Mononuclear cell (primary cell): ENCODE data around the gene FGF10. TPM values are rescaled to one million over a fixed set of nuclear protein-coding genes. Genes with fewer than 3 reads are reported as not detected.

ENCODE experiments used
- H3K27me3 ChIP-seq: 2 replicates; pipeline ENCODE4 v1.6.0; 2011; ENCODE audit warnings: low read length, control low read depth; ENCODE audit not compliant: insufficient read depth
- H3K4me1 ChIP-seq: 2 replicates; pipeline ENCODE4 v1.5.1; 2011; ENCODE audit warnings: mild to moderate bottlenecking, low read length, control low read depth; ENCODE audit not compliant: insufficient read depth
- H3K4me3 ChIP-seq: 2 replicates; pipeline ENCODE4 v1.5.1; 2011; ENCODE audit warnings: mild to moderate bottlenecking, low read length, moderate library complexity
- H3K9me3 ChIP-seq: 2 replicates; pipeline ENCODE4 v1.5.1; 2011; ENCODE audit warnings: low read depth, mild to moderate bottlenecking, control low read depth, low read length
- total RNA-seq: library from RNA; depleted of rRNA; stranded (reverse); fragments of >200 nt; gene quantifications from one replicate; pipeline ENCODE4 v1.2.3, GENCODE V29; 2012

FGF10 gene
- total RNA-seq, 1 donor: not detected

DNA sequence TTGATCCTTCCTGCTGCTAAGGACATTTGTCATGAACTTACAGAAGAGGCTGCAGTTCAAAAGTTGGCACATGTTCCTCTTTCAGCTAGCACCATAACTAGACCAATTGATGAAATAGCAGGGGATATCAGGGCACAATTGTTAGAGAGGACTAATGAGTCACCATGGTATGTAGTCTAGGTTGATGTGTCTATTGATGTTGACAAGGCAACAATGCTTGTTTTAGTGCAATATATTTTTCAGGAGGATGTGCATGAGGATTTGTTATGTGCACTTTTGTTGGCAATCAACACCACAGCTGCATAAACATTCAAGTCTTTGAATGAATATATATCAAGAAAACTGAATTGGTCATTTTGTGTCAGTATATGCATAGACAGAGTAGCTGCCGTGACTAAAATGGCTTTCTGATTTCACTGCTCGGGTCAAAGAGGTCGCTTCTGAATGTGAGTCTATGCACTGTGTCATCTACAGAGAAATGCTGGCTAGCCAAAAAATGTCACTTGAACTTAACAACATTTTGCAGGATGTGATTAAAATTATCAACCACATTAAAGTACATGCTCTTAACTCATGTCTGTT is 68.0 kb downstream of the FGF10 start:
- Histone ChIP-seq H3K4me1 (no peaks in the 10 kb centered on the region), H3K9me3 (no peaks in the 10 kb centered on the region), H3K4me3 (no peak overlapping the region), H3K27me3 (no peaks in the 10 kb centered on the region)

DNA sequence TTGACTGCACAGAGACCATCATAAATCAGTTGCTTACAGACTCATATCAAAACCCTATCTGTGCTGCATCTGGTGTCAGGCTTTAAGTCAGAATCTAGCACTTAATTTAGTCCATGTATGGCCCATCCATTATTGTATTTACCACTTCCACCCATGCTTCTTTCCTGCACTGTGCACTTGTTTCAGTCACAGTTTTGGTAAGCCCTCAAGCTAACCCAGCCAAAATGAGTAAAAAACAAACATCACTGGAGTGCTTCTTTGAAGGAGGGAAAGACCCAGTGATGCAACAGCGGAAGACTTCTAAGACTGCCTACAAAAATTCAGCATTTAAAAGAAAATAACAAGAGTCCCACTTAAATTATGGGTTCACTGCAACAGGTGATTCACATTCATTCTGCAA is 69.0 kb downstream of the FGF10 start:
- Histone ChIP-seq H3K4me1 (no peaks in the 10 kb centered on the region), H3K4me3 (no peak overlapping the region), H3K27me3 (no peaks in the 10 kb centered on the region), H3K9me3 (no peaks in the 10 kb centered on the region)

DNA sequence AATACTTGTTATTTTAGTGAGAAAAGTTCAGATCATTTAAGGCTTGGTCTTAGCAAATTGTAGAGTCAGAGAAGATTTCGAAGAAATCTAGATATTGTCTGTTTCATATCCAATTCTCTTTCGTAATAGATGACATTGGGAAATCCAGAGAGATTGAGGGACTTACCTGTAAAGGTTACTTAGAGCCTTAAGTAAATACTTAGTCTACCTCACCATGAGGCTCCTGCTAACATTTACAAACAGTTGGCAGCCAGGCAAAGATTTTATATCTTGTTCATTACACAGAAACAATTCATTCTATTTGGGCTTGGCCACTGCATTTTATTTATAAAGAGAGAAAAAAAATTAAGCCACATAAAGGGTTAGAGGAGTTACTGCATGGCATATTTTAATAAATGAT is 70.3 kb downstream of the FGF10 start:
- Histone ChIP-seq H3K9me3 (no peaks in the 10 kb centered on the region), H3K4me1 (no peaks in the 10 kb centered on the region), H3K27me3 (no peaks in the 10 kb centered on the region), H3K4me3 (no peak overlapping the region)

DNA sequence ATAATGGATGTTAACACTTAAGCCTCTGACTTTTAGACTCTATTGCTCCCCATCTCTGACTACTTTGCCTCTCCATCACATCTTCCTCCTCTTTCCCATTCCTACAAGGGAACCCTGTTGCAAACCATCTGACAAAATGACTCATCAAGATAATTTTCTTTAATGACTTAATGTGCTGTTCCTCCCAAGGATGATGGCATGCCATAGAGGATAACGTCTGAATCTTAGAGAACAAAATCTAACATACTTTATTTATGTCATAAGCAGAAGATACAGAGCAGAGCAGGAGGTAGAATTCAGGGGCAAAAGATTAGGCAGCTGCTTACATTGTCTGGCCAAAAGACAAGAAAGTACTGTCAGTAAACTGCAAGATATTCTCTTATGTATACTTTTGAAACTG is 76.8 kb downstream of the FGF10 start:
- Histone ChIP-seq H3K4me1 (no peaks in the 10 kb centered on the region), H3K9me3 (no peaks in the 10 kb centered on the region), H3K27me3 (no peaks in the 10 kb centered on the region), H3K4me3 (no peak overlapping the region)

DNA sequence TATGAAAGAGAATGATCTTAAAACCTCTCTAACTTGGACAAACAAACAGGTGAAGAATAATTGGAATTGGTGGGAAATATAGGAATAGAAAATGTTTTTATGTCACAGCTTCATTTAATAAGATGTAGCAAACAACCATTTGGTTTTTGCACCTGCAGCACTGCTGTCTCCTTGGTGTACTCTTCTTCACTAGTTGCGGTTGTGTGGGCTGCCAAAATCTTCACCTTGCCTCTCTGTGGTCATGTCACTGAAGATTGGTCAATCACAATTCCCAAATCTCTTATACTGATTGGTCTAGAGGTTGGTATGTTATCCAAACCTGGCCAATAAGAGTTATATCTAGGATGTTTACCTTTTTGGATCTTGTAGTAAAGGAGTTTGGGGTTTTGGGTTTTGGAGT is 88.7 kb downstream of the FGF10 start:
- H3K9me3 ChIP-seq: no peaks in the 10 kb centered on the region
- H3K4me1 ChIP-seq: no peaks in the 10 kb centered on the region
- H3K27me3 ChIP-seq: no peaks in the 10 kb centered on the region
- no peak overlapping the region for H3K4me3 ChIP-seq

DNA sequence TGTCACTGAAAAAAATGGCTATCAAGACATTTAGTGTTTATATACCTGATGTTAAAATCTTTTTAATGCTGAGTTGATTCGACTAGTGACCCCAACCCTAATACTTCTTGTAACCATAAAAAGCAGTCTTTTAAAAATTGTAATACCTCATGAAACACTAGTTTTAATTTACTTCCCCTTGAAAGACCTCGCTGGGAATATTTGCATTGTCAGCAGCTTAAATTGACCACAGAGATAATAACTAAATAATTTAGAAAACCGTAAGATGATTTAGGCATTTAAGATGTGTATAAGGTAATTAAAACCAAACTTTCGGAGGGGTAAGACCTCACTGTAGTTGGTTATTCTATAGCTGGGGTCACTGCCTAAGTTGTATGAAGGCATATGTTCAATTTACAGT is 89.8 kb downstream of the FGF10 start:
- Histone ChIP-seq H3K4me3 (no peak overlapping the region), H3K9me3 (no peaks in the 10 kb centered on the region), H3K4me1 (no peaks in the 10 kb centered on the region), H3K27me3 (no peaks in the 10 kb centered on the region)

DNA sequence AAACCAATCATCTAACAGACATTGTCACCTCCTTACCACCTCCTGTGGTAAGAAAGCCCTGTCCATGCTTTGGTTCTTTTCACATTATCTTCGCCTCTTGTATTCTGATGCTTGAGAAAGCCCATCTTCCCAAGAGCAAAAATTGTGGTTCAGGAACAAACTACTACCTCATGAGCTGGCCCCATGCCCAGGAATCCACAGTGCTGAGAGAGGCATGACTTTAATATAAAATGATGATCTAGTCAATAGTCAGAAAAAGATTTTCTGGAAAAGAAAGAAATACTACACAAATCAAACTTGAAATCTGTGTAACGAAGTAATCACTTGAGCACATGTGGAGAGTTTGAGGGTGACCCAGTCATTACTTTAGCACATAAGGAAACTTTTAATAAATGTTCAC is 94.7 kb downstream of the FGF10 start:
- no peaks in the 10 kb centered on the region for H3K27me3 ChIP-seq
- H3K9me3 ChIP-seq: no peaks in the 10 kb centered on the region
- H3K4me3 ChIP-seq: no peak overlapping the region
- no peaks in the 10 kb centered on the region for H3K4me1 ChIP-seq

DNA sequence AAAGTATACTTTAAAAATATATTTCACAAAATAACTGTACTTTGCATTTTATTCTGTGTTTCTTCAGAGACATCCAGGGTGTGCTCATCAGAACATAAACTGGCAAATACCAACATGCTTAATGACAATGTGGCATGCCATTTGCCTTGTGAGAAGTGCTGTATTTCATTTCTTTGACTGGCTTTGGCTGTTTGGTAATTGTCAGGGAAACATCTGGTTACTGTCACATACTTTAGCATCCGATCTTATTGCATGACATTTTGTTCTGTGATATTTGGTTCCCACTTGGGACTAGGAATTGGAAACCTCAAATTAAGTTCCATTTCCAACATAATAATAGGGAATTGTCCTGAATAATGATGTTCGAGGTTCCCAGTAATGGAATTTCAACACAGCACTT is 96.5 kb downstream of the FGF10 start:
- Histone ChIP-seq H3K4me3 (no peak overlapping the region), H3K4me1 (no peaks in the 10 kb centered on the region), H3K9me3 (no peaks in the 10 kb centered on the region), H3K27me3 (no peaks in the 10 kb centered on the region)

DNA sequence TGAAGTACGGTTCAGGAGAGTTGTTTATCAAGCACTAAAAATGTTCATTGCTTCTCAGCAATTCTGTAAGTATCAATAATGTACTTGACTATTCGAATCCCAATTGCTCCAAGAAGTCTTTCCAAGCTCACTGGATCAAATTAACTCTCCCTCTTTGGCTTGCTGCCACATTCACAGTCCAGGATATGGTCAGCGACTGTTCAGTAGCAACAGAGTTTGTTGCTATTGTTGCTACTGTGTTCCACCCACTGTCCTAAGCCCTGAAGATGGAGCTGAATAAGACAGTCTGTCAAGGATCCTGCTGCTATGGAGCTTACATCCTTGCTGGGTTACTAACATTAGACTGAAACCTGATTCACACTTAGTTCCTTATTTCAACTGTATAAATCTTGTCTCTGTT is 110.8 kb downstream of the FGF10 start:
- H3K4me1 ChIP-seq: no peaks in the 10 kb centered on the region
- H3K9me3 ChIP-seq: no peaks in the 10 kb centered on the region

DNA sequence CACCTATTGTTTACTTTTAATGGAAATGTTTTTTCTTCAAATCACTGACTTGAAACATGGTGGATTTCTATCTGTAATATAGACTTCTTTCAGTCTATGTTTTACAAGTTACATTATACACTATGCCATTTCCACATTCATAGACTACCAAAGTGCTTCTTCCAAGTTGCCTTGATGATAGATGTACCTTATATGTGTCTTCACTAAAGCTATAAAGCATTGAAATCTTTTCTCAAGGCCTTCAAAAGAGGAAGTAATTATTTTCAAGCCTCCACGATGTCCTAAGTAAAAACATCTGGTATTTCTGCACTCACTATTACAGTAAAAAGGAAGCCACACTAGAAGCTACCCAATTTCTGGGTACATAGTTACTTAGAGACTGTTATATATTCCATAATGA is 113.3 kb downstream of the FGF10 start:
- H3K4me3 ChIP-seq: no peak overlapping the region
- no peaks in the 10 kb centered on the region for H3K27me3 ChIP-seq
- H3K4me1 ChIP-seq: no peaks in the 10 kb centered on the region
- no peaks in the 10 kb centered on the region for H3K9me3 ChIP-seq

More for the DNA sequence above, 110.8 kb downstream of the FGF10 start:
- Histone ChIP-seq H3K4me3 (no peak overlapping the region), H3K27me3 (no peaks in the 10 kb centered on the region)

DNA sequence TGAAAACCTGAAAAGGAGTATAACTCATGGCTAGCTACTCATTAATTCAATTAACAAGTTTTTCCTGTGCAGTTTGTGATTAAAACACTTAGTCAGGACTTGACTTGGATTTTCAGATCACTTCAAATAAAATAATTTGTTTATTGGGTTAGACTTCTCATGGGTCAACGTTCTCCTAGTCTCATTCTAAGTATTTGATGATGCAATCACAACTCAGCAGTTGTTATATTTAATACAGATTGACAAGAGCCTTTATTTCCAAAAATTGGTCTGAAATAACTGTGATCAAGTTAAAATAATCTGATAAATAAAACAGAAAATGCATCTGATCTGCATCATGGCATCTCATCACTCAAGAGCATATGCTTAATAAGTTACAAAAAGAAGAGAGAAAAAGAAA is 113.9 kb downstream of the FGF10 start:
- no peaks in the 10 kb centered on the region for H3K4me1 ChIP-seq
- no peaks in the 10 kb centered on the region for H3K27me3 ChIP-seq
- H3K4me3 ChIP-seq: no peak overlapping the region
- no peaks in the 10 kb centered on the region for H3K9me3 ChIP-seq

DNA sequence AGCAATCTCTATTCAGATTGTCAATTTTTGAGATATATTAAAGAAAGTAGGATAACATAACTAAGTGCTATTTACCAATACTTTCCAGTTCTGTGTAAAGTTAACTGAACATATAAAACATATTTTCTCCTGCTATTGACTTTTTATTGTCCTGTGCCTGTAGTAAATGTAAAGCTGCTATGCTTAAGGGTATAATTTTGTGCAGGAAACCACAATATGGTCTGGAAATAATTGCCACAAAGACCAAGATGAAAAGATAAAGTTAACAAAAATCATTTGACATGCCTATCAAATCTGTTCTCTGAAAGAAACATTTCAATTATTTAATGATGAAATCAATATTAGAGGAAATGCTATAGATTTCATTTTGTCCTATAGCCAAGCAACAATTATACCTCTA is 121.3 kb downstream of the FGF10 start:
- Histone ChIP-seq H3K4me3 (no peak overlapping the region), H3K4me1 (no peaks in the 10 kb centered on the region), H3K9me3 (no peaks in the 10 kb centered on the region), H3K27me3 (no peaks in the 10 kb centered on the region)

DNA sequence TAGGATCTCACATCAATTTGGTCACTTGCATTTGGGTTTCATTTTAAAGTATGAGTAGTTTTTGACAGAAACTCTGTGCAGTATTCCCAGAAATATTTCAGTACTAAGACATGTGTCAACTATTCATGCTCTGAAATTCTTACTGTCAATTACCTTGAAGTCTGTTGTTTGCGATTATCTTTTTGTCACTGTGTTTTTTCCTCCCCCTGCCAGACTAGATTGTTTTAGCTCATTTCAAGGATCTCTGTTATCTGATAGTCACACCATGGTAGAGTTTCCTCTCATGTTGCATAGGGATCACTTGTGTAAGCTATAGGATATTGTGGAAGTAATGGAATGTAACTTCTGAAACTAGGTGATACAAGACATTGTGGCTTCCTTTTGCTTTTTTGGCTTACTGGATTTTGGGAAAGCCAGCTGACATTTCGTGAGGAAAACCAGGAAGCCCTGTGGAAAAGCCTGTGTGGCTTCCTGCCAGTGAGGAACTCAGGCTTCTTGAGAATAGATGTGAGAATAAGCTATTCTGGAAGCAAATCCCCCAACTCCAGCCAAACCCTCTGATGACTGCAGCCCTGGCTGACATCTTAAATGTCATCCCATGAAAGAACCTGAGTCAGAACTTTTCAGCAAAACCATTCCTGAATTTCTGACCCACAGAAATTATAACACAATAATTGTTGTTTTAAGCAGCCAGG is 122.2 kb downstream of the FGF10 start:
- Histone ChIP-seq H3K9me3 (no peaks in the 10 kb centered on the region), H3K27me3 (no peaks in the 10 kb centered on the region), H3K4me3 (no peak overlapping the region), H3K4me1 (no peaks in the 10 kb centered on the region)

DNA sequence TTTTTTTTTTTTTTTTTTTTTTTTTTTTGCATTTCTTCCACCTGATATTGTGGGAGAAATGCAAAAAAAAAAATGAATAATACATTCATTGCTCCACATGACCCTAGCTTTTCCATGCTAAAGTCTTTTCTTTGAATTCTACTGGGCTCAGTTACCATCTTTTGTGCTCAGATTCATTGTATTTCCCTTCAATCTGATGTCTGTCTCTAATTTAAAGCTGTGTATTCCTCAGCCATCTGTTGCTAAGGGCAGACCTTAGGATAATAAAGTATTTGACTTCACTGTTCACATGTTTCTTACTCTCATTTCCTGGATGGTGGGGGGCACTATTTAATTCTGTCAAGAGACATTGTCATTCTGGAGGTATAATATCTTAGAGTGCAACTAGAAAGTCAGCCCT is 123.5 kb downstream of the FGF10 start:
- no peaks in the 10 kb centered on the region for H3K4me1 ChIP-seq
- H3K9me3 ChIP-seq: no peaks in the 10 kb centered on the region
- no peak overlapping the region for H3K4me3 ChIP-seq
- H3K27me3 ChIP-seq: no peaks in the 10 kb centered on the region

DNA sequence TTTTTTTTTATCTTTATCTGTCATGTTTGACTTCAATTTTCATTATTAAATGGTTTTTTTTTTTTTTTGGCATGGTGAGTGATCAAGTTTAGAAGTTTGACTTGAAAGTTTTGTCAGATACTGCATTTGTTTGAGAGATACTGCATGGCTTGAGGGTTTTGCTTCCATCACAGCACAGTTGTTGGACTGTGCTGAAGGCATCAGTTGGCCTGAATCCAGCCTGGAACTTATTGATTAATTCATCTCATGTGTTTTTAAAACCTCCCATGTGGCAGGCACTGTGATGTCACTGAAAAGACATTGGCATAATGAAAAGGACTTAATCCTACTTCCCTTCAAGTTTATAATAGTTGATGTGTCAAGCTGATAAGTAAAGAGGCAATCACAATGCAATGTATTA is 128.4 kb downstream of the FGF10 start:
- Histone ChIP-seq H3K9me3 (no peaks in the 10 kb centered on the region), H3K4me3 (no peak overlapping the region), H3K27me3 (no peaks in the 10 kb centered on the region), H3K4me1 (no peaks in the 10 kb centered on the region)

DNA sequence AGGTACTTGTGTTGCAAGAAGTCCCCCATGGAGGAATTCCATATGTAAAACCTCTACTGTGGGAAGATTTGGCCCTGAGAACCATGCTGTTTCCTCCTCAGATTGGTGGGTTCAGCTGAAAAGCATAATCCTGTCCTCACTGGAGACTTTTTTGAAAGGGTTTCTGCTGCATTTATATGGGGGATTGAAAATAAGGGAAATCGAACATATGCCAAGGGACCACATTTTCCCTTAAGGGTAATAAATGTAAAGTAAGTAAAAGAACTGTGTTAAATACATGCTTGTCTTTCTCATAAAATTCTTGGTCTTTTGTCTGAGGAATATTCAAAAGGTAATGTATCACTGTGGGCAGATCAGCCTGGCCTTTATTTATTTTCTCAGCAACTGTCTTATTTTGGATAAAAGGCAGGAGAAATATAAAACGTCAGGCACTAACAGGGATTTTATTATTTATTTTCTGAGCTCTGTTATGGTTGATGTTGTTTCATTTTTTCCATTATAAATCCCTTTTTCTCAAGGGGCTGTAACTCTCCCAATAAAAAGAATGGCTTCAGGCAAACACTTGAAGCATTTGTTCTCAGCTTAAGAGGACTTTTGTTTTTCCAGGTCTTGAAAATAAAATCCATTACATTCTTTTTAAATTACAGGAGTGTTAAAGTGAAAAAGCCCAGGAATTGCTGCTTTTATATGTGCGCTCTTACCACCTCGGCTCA is 131.4 kb downstream of the FGF10 start:
- Histone ChIP-seq H3K9me3 (no peaks in the 10 kb centered on the region), H3K4me3 (no peak overlapping the region), H3K27me3 (no peaks in the 10 kb centered on the region), H3K4me1 (no peaks in the 10 kb centered on the region)
